ENCODE results near the gene SLC17A9.
A peak's percentile ranks its signal among the peaks of the same experiment; 100 is the strongest.

The SLC17A9 gene, protein sequence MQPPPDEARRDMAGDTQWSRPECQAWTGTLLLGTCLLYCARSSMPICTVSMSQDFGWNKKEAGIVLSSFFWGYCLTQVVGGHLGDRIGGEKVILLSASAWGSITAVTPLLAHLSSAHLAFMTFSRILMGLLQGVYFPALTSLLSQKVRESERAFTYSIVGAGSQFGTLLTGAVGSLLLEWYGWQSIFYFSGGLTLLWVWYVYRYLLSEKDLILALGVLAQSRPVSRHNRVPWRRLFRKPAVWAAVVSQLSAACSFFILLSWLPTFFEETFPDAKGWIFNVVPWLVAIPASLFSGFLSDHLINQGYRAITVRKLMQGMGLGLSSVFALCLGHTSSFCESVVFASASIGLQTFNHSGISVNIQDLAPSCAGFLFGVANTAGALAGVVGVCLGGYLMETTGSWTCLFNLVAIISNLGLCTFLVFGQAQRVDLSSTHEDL

DNA sequence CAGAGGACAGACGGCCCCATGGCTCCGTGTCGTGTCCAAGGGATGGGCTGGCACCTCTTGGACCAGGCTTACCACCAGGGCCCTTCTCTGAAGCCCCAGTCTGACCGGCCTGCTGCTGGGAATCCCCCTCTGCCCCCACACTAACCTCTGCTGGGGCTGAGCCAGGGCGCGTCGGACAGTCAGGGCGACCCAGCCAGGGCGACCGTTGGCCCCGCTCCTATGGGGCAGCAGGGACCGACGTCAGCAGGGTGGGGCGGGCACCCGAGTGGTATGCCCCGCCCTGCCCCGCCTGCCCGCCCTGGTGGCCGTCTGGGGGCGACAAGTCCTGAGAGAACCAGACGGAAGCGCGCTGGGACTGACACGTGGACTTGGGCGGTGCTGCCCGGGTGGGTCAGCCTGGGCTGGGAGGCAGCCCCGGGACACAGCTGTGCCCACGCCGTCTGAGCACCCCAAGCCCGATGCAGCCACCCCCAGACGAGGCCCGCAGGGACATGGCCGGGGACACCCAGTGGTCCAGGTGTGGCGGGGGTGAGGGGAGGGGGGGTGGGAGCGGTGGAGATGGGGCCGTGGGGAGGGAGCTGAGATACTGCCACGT lies at the start of gene SLC17A9:
Gene SLC17A9, plus strand, starts transcription at position 337 of the 595 bp plus-strand sequence. Its CDS starts 122 bp downstream, at position 459.
- DNase-seq: peak; percentile 57

DNA sequence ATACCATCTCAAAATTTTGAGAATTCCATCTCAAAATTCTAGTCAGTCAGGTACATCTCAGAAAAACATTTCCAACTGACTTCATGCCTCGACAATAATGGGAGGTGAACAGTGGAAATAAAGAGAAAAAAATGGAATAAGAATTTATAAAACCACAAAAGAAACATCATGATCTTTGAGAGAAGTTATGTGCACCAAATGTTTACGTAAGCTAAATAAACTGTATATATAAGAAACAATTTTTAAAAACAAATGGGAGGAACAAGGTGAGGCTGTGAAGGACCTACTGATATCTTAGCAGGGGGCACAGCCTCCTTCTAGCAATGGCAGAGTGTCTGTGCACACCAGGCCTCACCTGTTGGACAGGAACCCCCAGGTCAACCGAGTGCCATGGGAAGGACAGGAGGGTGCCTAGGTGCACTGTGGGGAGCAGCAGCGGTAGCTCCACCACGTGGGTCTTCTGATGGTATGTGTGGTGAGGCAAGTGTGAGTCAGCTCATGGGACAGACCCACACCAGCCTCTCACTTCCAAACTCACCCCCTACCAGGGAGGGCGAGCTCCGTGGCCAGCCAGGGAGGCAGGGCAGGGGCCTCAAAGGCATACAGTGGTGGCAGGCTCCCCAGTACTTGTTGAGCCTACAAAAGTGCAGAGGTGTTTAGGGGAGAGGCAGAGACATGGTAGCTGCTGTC lies 49.4 kb upstream of the SLC17A9 start:
- no peak for DNase-seq

DNA sequence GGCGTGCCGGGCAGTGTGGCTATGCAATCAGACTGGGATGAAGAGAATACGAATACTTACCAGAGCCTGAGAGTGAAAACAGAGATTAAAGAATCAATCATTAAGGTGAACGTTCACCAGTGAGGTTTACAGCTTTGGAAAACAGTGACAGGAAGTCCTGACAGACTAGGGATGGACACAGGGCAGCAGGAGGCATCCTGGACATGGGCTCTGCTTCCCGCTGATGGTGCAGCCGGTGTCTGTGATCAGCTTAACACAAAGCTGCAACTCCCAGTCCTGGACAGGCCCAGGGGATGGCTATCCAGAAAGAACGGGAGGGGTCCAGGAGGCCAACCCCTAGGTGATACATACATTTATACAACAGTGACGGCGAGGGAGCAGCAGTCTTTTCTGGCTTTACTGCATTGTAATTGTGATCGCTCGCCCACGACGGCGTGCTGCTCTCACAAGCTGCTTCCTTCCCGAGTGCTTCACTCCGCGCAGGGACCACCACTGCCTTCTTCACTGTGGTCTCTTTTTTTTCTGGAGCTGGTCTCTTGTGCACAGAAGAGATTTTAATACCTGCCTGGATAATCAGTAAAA lies 46.9 kb upstream of the SLC17A9 start:
- no peak for DNase-seq

DNA sequence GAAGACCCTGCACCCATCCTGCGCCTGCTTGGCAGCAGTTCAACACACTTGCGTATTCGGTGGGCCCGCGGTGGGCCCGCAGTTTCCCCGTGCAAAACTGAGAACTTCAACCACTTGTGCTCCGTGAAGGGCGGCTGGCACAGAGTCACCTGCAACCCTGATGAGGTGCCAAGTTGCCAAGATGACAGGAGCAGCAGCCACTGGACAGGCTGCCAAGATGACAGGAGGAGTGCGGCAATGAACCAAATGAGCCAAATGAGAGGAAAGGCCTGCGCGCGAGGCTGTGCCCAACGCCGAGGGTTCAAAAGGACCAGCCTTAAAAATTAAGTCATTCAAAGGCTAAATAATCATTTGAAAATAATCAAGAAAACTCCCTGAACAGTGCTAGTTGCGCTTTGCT lies 46.3 kb upstream of the SLC17A9 start:
- no peak for DNase-seq

DNA sequence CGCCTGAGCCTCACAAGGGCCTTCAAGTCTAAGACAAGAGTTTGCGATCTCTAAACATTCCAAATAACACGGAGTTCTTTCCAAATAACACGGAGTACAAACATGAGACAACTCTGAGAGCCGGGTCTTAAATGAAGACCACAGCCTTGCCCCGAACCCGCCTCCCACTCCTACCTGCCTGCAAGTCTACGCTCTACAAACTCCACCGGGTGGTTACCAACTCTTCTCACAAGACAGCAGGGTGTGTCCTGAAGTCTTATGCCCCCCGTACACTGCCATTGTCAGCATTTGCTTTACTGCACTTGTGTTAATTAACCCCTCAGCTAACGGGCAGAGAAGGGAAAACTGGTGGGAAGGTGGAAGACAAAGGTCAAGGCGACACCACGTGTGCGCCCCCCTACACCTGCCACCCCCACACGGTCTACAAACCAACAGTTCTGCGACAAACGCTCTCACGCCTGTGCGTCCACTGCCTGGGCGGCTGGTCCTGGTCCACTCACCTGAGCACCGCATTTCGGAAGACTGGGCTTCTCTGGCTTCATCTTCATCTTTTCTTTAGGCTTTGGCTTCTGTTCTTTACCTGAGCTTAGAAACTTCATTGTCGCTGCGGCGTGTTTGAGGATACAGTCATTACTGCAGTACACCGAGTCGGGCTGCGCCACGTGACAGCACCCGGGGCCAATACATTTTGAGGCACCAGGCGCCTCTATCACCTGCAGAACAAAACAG lies 45.7 kb upstream of the SLC17A9 start:
- no peak for DNase-seq

DNA sequence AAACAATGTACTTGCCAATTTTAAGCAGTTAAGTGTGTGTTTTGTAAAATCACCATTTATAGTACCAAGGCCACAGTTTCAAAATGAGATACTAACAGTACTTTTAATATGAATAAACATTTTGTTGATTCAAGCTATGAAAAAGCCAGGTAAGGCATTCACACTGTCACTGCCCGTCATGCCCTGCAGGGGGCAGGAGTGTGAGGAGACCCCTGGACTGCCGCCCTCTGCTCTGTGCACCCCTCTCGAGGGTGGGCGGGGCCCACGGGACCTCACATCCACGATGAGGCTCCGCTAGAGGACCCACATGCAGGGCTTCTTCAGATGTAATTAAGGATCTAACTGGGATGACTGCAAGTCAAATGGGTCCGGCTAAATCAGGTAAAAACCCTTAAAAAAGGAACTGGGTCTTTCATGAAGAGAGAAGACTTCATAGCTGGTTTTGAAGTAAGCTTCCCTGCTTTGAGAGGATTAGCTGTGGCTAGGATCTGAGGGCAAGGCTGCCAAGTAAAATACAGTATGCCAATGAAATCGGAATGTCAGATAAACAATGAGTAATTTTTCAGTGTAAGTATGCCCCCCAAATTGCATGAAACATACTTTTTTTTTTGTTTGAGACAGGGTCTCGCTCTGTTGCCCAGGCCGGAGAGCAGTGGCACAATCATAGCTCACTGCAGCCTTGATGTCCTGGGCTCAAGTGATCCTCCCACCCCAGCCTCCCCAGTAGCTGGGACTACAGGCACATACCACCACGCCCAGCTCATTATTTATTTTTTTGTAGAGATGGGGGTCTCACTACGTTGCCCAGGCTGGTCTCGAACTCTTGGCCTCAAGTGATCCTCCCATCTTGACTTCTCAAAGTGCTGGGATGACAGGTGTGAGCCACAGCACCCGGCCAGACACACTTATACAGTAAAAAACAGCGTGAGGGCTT lies 44.9 kb upstream of the SLC17A9 start:
- peak; percentile 52 for DNase-seq

DNA sequence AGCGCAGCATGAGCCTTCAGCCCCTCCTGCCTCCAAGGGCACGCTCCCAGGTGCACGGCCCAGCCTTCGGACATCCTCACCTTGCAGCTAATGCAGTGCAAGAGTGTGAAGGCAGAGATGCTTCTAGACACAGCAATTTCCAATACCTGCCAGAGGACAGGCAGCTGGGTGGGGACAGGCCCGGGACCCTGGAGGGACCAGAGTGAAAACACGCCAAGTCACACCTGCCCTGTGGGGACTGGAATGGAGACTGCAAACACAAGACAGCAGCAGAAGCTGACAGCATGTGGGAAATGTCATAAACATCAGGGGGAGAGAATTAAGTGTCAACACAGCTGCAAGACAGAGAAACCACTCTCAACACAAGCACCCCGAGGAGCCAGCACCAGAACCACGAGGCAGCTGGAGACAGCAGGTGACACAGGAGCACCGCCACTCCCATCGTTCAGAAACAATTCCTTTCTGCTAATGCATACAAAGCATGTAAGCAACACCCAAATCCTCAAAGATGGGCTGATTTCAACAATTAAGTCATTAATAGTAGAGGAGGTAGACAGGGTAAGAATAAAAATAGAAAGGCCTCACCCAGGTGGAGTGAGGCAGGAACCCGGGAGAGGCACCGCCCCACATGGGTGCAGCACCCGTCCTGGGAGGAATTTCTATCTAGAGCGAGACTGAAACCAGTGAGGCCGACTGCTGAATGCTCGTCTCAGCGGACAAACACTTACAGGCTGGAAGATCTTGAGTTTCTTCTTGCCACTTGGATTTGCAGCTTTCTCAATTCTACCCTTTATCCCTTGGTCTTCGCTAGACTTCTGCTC lies 43.3 kb upstream of the SLC17A9 start:
- DNase-seq: no peak

DNA sequence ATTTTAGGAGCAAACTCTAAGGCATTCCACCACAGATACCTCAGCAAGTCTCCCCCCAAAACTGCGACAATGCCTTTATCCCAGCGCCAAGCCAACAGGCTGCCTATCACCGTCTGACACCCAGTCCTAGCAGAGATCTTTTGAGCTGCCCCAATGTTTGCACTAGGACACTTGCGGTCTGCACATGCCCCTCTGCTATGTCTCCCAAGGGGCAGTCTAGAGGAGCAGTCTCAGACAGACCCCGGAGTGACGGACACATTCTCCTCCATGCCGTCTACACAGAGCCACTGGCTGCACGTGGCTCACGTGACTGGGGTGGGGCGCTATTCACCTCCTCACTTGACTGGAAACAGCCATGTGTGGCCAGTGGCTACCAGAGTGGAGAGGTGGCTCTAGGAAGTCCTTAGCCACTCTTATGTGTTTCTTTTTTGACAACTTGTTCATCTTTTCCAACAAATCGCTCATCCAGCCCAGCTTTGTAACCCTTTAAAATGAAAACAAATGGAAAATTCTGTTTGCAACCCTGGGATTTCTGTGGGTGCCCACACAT lies 42.2 kb upstream of the SLC17A9 start:
- DNase-seq: no peak

DNA sequence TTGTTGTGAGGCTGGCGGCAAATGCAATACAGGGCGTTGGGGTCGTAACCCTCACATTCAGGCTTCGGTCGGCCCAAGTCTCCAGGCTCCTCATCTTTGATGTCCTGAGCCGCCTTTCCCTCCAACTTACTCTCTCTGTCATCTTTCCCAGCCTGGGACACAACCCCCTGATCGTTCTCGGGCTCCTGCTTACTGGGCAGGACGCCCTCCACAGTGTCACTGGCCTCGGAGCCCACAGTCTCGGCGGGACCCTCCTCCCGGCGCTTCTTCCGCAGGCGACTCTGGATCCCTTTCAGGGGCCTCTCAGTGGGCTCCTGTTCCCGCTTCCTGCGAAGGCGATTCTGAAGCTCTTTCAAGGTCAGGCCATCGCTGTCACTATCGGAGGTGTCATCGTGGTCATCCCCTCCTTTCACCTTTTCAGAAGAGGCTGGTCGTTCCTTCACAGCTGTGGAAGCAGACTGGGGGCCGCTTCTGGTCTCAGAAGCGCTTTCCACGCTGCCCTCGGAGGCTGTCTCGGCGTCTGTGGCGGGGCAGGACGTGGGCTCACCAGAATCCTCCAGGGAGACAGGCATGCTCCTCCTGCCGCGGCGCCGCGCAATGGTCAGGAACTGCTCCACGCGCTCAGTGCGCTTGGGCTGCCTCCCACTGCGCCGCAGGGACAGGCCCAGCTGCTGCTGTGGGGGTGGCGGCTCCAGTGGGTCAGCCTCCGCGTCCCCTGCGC lies 41.6 kb upstream of the SLC17A9 start:
- no peak for DNase-seq

DNA sequence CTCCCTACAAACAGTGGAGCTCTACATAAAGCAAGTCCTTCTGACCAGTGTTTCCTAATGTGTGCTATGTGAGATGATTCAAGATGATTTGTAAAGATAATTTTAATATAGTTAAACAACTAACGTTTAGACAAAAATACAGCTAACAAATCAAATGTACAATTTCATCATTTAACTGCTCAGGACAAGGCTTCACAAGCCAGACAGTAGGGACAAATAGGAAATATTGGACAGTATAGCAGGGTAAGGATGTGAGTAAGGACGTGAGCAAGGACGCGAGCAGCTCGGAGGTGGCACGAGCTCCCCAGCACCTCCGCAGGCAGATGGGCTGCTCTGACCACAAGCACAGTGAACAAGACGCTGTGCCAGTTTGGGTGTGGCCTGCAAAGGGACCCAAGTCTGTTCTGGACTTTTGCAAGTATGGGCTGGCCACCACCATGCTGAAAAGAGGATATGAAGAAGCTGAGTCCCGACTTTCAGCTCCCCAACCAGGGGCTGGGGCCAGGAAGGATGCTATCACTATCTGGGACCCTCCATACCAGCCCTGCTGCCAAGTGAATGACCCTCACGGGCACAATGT lies 40.7 kb upstream of the SLC17A9 start:
- DNase-seq: no peak

DNA sequence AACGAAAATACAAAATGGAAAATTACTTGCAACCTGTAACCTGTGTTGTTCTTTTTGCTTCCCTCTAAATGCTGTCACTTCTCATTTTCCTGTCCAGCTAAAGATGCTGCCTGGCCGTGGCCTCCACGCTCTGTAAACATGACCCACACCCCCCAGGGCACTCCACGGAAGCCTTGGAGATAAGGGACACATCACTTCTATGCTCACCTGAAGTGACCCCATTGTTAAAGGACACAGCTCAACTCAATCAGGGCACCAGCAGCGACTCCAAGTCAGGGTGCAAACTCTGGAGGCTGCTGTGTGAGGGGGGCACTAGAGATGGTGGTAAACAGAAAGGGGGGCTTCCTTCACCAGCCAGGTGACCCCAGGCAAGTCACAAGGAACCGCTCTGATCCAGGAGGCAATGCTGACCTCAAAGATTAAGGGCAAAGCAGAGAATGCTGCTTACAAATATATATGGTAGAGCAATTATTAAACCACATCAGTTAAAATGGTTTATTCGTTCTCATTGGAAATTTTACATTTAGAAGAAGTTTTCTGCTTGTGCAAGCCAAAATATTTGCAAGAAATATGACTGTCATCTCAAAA lies 39.4 kb upstream of the SLC17A9 start:
- DNase-seq: no peak

DNA sequence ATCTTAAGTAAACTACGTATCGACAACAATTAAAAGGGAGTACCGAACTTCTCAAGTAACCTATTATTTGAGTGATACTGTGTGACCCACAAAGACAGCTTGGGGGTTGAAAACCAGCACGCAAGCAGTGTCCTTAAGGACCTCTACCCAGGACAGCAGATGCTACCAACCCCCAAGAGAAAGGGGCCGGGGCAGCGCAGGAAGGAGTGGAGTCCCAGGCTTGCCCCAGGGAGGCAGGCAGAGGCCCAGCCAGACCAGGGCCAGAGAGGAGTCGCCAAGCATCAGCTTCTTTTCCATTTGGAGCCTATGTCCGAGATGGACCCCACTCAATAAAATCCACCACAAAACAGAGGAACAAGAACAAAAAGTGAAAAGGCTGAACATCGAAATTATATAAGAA lies 38.1 kb upstream of the SLC17A9 start:
- no peak for DNase-seq

DNA sequence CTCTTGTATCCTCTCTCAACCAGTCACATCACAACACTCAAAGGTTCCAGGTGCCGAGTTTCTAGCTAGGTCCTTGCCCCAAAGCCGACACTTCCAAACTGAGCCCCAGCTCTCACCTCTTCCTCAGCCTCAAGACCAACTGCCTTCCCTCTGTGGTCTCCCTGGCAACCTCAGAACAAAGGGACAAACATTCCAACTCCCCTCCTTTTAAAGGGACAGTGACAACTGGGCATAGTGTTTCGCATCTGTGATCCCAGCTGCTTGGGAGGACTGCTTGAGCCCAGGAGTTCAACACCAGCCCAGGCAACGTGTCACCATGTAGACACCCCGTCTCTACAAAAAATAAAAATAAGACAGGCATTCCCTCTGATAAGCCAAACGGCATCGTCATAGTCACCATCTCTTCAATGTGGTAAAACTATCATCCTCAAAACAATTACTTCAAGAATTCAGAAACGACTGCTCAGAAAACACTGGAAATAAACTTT lies 37.5 kb upstream of the SLC17A9 start:
- DNase-seq: no peak

DNA sequence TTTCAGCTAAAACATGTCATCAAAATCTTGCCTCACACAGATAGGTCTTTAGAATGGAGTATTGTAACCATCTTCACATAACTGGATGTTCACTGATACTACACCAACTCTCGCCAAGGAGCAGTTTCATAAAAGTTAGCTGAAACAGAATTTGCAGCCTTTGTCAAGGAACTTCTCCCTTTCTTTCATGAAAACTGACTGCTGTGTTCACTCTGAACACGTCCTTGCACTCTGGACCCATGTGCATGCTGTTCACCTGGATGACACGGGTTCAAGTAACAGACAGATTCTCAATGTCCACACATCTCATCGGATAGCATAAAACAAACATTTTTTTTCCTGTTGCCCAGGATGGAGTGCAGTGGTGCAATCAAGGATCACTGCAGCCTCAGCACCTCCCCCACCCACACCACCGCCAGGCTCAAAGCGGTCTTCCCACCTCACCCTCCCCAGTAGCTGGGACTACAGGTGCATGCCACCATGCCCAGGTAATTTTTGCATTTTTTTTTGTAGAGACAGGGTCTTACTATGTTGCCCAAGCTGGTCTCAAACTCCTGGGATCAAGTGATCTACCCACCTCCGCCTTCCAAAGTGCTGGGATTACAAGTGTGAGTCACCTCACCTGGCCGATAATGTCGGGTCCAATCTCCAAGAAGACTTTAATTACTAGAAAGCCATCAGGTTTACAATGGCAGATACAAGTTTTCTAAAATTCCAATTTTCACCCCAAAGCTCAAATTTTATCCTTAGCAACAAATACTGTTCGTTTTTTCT lies 35.6 kb upstream of the SLC17A9 start:
- DNase-seq: no peak

DNA sequence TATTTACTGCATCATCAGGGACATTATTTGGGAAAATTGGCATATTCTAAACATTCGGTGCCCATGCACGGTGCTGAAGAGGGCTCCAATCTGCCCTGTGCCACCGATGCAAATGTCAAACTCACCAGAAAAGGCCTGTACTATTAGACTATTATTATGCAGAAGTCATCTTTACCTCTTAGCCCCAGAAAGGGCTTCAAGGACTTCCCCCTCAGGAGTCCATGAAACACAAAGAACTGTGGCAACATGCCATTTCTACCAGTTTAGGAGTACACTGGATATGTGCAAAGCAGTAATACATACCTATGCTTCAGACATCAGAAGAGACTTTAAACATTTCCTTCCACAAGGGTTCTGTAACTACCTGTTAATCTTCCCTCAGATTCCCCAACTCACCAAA lies 34.8 kb upstream of the SLC17A9 start:
- no peak for DNase-seq

DNA sequence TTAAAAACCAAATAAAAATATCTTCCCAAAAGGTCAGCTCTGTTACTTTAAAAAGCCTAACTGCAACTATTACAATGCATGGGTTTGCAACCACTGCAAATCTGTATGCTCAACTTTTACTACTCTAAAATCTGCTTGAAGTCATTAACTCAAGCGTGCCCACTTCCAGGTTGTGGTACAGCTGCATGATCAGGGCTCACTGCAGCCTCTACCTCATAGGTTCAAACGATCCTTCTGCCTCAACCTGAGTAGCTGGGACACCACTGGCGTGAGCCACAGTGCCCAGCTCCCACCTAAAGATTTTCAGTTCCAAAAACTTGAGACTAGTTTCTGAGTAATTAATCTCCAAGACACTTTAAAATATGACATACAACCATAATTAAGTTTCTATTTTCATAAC lies 34.4 kb upstream of the SLC17A9 start:
- DNase-seq: peak; percentile 50

DNA sequence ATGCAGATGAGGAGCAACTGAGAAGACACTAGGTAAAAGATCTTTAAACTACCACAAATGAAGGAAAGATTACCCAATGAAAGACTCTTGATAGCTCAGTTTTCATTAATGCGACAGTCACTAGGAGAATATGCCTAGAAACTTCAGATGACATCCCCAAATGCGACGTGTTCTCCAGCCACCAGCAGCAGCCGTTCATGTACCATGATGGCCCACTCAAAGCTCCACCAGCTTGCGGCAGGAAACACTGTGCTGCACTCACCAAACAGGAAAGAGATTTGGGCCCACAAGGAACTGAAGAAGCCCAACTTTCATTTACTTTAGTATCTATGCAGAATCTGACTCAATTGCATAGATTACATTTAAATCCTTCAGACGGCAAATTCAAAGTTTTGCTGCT lies 33.7 kb upstream of the SLC17A9 start:
- peak; percentile 69 for DNase-seq
